ENCODE data around the gene MX1.

The MX1 gene

DNA sequence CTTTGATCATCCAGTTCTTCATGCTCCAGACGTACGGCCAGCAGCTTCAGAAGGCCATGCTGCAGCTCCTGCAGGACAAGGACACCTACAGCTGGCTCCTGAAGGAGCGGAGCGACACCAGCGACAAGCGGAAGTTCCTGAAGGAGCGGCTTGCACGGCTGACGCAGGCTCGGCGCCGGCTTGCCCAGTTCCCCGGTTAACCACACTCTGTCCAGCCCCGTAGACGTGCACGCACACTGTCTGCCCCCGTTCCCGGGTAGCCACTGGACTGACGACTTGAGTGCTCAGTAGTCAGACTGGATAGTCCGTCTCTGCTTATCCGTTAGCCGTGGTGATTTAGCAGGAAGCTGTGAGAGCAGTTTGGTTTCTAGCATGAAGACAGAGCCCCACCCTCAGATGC is 32.5 kb downstream of the MX1 start:
- no peak for DNase-seq (ENCODE audit: low read depth in 2 of 2, low spot score in 1 of 2)

DNA sequence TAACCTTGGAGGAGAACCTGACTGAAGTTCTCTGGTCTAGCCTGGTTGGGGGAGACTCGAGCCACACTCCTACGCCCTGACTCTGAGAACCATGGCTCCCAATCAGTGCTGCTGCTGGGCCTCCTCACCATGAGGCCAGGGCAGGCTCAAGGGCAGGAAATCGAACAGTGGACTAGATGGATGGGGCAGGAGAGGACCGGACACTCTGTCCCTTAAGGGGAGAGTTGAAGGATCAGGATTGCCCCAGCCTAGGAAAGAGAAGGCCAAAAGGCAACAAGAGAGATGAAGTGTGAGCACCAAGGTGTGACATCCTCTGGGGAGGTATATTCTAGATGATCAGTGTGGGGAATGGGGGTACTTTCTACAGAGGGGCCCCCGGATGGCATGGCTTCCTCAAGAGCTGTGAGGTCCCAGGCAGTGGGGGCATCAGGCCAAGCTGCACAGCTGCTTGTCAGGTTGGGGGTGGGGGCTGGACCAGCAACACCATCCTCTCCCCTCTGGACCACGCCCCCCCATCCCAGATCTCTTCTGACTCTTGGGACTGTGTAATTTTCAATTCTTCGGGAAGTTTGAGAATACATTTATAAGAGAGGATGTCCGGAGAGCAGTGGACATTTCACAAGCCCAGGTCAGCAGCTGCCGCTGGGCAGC is 34.0 kb downstream of the MX1 start:
- peak in 1 of 2 donors; percentile 12 for DNase-seq (ENCODE audit: low read depth in 2 of 2, low spot score in 1 of 2)

DNA sequence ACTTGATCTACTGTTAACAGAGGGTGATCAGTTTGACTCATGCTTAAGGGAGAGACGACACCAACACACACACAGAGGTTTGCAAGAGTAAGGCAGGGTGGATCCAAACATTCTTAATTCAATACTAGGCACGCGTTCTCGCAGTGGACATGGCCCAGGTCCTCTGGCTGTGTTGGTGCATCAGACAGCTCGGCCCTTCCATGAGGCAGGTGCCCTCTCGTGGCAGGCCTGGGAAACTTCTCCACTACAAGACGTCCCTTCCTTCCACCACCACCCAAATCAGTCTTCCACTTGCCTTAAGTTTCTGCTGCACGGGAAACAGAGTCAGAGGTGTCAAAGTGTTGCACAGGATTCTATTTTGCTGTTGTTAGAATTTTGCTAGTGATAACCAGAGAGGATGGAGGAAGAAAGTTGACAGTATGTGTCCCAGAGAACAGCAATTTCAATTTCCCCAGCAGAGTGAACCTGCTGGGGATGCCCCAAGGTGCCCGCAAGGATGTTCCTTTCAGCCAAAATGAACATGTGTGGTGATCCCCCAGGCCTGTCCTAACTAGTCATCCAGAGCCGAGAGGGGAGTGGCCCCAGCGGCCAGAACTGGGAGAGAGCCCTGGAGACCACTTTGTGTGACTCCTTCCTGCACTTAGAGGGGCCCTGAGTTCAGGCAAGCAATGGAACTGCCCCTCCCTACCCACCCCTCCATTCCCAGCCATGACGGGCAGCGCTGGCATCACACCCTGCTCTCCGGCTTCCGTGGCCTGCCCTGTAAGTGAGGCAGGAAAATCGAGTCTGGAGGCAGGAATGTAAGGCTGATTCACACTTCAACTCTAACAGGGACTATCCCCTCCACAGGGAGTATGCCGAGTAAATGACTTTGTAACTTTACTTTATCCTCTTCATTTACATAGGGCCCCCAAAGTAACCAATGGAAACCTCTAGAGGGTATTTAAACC is 34.8 kb downstream of the MX1 start:
- DNase-seq (ENCODE audit: low read depth in 2 of 2, low spot score in 1 of 2), result peak; percentile 4 to 40

DNA sequence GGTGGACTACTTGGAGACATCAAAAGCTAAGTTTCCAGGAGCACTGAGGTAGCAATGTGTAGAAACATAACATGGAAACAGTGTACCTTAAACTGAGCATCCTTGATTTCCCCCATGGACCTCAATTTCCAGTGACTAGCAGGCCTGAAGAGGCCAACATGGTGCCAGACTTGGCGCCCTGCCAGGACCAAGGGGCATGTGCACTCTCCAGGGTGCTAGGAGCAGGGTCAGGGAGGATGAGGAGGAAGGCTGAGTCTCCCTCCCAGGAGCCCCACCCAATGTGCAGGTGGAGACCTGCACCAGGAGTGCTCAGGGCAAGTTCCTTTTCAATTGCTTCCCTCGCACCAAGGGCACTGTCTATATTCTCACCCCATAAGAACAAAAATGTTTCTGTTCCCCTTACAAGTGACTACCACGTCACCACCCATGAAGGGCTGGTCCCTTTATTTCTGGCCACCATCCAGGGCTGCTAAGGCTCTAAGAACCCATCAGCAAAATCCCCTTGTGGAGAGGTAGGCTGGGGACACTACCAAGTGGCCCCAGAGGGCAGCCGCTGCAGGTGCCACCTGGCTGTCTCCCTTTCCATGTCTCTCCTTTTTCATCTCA is 39.2 kb downstream of the MX1 start:
- no peak for DNase-seq (ENCODE audit: low read depth in 2 of 2, low spot score in 1 of 2)

DNA sequence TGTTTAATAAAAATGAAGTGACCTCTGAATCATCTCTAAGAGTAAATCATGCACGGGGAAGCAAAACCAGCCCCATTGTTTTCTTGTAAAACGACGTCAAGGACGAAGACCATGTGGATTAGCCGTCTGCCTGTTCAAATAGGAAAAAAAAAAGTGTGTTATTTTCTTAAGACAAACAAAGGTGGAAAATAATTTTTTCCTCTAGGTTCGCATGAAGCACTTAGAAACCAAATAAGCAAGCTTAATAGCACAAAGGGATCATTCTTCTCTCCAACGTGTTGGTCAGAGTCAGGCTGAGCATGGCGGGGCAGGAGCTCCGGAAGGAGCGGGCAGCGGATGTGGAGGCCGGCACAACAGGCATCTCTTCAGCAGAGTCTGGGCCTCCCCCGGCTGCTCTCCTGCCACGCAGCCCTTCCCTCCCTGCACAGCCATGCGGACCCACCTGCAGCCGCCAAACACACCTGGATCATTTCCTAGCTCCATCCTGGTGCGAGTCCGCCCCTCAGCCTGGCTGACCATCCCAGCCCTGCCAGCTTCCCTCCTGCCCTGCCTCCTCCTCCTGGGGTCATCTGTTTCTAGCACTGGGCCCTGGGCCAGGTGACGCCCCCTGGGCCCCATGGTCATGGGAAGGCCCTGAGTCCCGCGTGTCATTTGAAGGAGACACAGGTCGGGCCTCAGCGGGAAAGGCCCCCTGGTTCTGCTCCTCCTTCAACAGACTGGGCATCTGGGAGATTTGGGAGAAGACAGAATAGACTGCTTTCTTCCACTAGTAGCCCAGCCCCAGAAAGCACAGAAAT is 40.2 kb downstream of the MX1 start:
- no peak for DNase-seq (ENCODE audit: low read depth in 2 of 2, low spot score in 1 of 2)

DNA sequence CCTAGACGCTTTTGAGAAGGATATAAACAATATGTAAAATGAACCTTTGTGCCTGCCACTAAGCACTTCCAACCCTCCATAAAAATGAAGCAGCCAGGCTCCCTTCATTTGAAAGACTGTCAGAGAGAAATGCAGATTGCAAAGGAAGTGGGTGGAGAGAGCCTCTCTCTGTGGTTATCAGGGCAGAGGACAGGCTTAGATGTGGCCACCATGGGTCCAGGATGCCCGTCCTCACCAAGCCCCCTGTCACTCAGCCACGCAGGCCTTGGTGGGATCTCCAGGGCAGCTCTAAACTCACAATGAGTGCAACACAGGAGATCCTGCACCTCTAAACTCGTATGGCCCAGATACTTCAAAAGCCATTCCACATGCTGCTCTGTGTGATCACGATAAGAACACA is 44.0 kb downstream of the MX1 start:
- DNase-seq (ENCODE audit: low read depth in 2 of 2, low spot score in 1 of 2), result no peak

DNA sequence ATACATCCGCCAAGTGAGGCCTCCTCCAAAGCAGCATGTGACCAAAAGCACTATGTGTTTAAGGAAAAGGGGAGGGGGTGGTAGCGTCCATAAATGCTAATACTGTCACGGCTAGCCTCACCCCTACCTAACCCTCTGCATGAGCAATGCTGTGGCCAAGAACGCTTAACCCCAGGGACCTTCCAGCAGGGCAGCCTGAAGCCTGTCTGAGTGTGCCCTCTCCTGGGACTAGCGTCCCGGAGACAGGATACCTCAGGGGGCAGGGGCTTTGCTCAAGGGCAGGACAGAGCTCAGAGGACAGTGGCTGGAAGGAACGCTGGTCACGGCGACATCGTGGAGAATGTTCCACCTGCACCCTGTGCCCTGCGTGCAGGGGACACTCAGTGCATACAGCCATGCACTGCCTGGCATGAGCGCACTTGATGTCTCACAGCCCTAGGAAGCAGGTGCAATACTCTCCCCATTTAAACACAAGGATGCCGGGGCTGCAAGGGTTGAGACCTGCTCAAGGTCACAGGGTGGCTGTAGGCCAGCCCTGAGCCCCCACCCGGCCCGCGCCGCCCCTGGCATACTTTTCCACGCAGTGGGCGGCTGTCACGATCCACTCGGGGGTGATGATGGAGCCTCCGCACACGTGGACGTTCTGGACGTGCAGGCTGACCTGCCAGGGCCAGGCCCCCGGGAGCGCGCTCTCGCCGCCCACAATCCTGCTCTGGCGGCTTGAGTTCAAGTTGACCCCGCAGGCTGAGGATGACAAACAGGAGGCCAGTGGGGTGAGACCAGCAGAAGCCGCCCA is 46.9 kb downstream of the MX1 start:
- no peak for DNase-seq (ENCODE audit: low read depth in 2 of 2, low spot score in 1 of 2)

DNA sequence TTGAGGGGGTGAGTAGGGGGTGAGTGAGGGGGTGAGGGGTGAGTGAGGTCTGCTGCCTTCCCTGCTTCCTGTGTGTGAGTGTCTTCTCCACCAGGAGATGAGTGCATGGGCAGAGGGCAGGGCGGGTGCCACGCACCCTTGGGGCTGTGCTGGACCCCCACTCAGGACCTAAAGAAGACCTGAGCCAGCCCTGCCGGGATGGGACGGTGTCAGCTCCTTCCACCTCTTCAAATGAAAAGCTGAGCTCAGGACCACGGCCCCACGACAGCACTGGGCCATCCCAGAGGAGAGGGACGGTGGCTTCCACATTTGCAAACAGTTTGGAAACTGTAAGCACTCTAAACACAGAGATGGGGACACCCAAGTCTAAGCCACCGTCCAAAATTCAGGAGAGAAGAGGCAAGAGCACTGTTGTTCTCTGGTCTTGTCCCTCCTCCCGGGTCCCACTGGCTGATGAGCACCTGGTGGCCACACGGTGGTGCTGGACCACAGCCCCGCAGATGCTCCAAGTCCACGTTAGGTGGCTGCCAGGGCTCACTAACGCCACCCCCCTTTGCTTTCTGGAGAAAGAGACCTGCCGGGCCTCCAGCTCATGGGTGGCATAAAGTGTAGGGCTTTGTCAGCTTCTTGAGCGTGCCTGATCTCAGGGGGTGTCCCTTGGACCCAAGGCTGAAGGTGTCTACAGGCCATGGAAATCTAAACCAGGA is 49.8 kb downstream of the MX1 start:
- DNase-seq (ENCODE audit: low read depth in 2 of 2, low spot score in 1 of 2), result no peak

DNA sequence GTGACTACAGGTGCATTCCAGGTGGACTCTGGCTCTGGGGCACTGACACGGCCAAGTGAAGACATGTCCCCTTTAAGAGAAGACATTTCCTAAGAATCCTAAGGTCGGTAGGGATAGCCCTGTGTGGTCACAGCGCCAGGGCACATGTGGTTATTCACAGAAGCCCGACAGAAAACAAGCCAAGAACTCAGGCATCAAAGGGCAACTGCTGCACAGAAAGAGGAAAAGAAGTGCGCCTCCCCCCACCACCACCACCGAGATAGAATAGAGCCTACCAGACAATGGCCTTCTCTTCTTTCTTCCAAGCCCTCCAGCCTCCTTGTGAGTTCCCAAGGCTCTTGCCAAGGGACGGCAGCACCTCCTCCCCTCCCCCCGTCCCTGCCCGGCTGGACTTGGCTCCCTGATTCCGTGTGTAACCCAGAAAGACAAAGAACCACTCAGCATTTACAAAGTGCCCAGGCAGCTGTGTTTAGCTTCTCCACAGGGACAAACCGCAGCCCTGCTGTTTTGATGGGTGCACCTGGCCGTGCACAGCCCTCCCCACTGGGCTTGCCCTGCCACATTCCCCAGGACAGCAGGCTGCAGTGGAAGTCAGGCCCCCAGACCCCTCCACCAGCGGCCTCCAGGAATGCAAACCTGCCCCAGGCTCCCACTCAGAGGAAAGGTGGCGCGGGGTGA is 51.7 kb downstream of the MX1 start:
- DNase-seq (ENCODE audit: low read depth in 2 of 2, low spot score in 1 of 2), result no peak

DNA sequence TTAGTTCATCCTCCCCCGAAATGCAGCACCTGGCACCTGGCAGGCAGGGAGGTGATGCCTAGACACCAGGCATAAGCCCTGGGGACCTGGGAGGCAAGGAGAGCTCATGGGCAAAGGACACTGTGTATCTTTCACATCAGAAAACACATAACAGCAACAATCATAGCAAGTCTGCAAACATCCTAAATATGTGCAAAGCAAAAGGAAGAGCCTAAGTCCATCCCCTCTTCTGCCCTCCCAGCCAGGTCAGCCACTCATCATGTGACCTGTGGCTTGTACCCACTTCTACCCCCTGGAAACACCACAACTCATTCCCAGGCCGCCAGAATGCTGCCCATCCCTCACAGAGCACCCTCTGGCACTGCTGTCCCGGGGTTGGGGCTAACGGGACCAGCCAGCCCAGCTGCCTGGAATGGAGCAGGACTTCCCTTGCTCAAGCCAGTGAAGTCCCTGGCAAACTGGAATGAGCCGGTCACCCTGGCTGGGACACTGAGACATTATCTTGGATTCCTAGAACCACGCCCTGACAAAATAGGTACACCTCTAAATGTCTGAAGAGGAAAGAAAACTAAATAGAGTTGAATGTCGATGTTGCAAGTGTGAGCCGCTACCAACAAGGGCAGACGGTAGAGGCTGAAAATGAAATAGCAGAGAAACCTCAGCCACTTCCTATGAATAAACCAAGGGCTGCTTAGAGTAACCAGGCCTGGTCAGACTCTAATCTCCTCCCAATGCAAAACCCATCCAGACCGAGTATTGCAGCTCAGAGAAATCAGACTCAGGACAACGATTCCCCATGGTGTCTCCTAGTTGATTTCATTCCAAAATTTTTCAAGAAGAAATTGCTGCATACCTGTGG is 52.5 kb downstream of the MX1 start:
- DNase-seq (ENCODE audit: low read depth in 2 of 2, low spot score in 1 of 2), result no peak

DNA sequence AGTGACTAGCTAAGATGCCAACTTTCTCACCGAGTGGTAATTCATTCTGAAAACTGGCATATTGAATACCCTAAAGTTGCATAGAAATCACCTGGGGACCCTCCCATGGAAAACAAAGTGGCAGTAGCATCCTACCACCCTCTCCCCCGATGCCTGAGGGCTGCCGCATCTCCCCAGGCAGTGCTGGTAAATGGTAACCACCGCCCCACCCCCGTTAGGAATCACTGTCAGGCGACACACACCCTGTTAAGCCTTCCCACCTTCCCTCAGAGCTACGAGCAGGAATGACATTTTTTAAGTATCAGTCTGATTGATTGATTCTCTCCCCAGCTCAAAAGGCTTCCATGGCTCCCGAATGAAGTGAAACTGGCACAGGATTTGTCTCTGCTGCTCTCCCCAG is 53.6 kb downstream of the MX1 start:
- no peak for DNase-seq (ENCODE audit: low read depth in 2 of 2, low spot score in 1 of 2)

DNA sequence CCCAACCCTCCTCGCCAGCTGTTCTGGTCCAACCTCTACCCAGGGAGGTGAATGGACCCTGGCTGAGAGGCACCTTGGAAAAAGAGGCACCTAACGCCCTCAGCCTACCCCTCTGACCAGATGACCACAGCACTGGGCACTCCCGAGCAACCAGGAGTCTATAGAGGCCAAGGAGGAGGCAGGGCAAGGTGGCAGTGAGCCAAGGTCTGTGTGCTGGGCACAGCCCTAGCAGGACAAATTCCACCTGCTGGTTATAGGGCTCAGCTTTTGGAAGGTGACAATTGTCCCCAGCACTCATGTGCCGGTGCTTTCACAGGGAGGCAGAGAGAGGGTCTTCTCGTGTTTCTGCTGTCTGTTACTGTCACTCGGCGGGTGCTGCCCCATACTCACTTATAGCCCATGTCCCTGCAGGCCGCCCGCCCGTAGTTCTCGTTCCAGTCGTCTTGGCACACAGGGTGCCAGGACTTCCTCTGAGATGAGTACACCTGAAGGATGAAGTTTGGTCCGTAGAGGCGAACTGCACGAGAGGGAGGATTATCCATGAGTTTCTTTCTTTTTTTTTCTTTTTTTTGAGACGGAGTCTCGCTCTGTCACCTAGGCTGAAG is 54.1 kb downstream of the MX1 start:
- DNase-seq (ENCODE audit: low read depth in 2 of 2, low spot score in 1 of 2), result no peak

DNA sequence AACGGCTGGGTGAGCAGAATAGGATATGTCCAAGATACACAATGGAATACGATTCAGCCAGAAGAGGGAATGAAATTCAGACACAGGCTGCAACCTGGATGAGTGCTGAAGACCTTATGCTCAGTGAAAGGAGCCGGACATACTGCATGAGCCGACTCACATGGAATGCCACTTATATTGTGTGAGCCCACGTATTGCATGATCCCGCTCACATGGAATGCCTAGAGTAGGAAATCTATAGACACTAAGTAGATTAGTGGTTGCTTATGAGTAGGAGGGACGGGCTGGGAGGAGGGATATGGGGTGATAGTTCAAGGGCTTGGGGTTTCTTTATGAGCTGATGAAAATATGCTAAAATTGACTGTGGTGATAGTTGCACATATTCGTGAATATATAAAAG is 55.2 kb downstream of the MX1 start:
- no peak for DNase-seq (ENCODE audit: low read depth in 2 of 2, low spot score in 1 of 2)

DNA sequence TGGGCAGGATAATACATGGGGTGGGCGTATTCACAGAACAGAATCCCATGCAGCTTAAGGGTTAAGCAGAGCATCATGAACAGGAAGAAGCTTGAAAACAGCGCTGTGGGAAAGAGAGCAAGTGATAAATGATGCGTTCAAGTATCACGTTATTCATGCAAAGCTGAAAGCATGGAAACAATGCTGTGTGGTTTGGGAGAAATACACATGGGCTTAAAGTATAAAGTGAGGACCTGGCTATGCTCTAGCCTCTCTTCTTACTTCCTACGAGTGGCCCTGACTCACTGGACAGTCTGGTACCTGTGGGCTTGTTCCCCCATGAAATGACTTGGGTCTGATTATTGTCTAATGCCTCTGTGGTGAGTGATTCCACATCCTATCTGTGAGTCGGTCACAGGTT is 56.3 kb downstream of the MX1 start:
- no peak for DNase-seq (ENCODE audit: low read depth in 2 of 2, low spot score in 1 of 2)

DNA sequence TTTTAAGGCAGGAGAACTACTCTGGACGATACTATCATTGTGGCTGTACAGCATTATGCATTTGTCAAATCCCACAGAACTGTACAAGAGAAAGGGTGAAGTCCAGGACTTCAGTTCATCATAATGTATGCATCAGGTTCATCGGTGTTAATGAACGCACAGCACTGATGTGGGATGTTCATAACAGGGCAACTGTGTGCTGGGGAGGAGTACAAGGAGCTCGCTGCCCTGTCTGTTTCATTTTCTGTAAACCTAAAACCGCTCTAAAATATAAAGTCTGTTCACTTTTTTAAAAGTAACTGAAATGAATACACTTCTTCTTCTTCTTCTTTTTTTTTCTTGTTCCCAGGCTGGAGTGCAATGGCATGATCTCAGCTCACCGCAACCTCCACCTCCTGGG is 56.9 kb downstream of the MX1 start:
- DNase-seq (ENCODE audit: low read depth in 2 of 2, low spot score in 1 of 2), result no peak

DNA sequence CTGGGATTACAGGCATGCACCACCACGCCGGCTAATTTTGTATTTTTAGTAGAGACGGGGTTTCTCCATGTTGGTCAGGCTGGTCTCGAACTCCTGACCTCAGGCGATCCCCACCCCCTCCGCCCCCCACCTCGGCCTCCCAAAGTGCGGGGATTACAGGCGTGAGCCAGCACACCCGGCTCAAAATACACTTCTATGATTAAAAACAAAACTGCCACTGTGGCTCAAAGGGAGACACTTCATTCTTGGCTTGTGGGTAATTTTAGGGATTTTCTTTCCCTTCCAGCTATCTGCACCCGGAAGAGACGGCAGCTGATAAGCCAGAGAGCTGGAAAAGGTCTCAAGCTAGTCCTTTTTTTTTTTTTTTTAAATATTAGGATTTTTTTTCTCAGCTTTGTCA is 57.4 kb downstream of the MX1 start:
- no peak for DNase-seq (ENCODE audit: low read depth in 2 of 2, low spot score in 1 of 2)

DNA sequence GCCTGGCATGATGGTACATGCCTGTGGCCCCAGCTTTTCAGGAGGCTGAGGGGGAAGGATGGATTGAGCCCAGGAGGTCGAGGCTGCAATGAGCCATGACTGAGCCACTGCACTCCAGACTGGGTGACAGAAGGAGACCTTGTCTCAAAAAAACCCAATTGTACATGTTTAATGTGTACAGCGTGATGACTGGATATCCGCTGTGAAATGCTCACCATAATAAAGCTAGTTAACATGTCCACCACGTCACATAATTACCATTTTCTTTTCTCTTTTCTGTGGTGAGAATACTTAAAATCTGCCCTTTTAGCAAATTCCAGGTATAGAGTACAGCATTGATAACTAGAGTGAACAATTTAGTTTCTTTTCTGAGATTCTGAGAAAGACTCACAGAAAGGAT is 57.9 kb downstream of the MX1 start:
- DNase-seq (ENCODE audit: low read depth in 2 of 2, low spot score in 1 of 2), result no peak

DNA sequence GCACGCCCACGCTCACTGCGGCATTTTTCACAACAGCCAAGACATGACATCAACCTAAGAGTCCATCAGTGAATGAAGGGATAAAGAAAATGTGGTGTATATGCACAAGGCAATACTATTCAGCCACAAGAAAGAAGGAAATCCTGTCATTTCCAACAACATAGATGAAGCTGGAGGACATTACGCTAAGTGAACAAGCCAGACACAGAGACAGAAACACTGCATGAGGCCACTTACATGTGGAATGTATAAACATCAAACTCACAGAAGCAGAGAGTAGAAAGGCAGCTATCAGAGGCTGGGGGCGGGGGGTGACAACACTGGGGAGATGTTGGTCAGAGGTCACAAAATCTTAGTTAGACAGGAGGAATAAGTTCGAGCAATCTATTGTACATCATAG is 61.0 kb downstream of the MX1 start:
- no peak for DNase-seq (ENCODE audit: low read depth in 2 of 2, low spot score in 1 of 2)
